ENCODE measurements around the gene DNAJC11.

Gene DNAJC11

GRCh38 chr1:6738987-6739676 is 37.5 kb upstream of the DNAJC11 start:
- TF ChIP-seq, protein P1, sequence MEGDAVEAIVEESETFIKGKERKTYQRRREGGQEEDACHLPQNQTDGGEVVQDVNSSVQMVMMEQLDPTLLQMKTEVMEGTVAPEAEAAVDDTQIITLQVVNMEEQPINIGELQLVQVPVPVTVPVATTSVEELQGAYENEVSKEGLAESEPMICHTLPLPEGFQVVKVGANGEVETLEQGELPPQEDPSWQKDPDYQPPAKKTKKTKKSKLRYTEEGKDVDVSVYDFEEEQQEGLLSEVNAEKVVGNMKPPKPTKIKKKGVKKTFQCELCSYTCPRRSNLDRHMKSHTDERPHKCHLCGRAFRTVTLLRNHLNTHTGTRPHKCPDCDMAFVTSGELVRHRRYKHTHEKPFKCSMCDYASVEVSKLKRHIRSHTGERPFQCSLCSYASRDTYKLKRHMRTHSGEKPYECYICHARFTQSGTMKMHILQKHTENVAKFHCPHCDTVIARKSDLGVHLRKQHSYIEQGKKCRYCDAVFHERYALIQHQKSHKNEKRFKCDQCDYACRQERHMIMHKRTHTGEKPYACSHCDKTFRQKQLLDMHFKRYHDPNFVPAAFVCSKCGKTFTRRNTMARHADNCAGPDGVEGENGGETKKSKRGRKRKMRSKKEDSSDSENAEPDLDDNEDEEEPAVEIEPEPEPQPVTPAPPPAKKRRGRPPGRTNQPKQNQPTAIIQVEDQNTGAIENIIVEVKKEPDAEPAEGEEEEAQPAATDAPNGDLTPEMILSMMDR (IDR thresholded peaks at IDR 0.05; ENCODE audit: low read depth, low read length, missing control alignments), result no peak
- no peak overlapping the region for H3K4me3 ChIP-seq (replicated peaks; ENCODE audit: low read depth, low read length)
- no peak for DNase-seq (ENCODE audit: extremely low read depth, low read depth)

DNA sequence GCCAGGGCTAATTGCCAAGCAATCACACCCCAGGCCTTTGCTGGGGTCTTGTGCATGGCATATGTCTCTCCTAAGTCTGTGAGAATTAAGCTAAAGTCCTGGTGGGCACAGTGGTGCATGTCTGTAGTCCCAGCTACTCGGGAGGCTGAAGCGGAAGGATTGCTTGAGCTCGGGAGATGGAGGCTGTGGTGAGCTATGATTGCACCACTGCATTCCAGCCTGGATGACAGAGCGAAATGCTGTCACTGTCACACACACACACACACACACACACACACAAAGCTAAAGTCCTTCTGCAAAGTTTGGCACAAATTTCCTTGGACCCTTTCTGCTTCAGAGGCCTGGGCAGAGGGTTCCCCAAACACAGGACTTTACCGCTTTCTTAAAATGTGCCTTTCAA is 31.3 kb upstream of the DNAJC11 start:
- H3K4me3 ChIP-seq (replicated peaks; ENCODE audit: low read depth, low read length), result no peak overlapping the region
- TF ChIP-seq, protein P1 (IDR thresholded peaks at IDR 0.05; ENCODE audit: low read depth, low read length, missing control alignments), result no peak
- DNase-seq (ENCODE audit: extremely low read depth, low read depth), result no peak

GRCh38 chr1:6731905-6732304 is 30.3 kb upstream of the DNAJC11 start:
- TF ChIP-seq, protein P1 (IDR thresholded peaks at IDR 0.05; ENCODE audit: low read depth, low read length, missing control alignments), result no peak
- DNase-seq (ENCODE audit: extremely low read depth, low read depth), result no peak
- H3K4me3 ChIP-seq (replicated peaks; ENCODE audit: low read depth, low read length), result no peak overlapping the region

DNA sequence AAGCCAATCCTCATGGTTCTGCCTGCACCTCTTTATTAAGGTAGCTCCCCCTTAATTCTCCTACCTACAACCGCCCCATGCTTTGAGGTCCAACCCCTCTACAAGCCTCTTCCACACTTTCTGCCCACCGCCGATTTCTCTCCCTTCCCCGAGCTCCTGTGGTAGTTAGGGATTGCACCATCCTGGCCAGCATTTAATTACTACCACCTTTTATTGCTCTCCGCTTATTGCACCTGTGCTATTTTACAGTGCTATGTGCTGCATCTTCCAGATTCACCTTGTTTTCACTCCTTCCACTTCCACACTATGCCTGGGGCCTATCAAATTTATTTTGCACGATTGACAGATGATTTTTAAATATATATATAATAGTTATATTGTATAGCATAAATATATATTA is 29.3 kb upstream of the DNAJC11 start:
- DNase-seq (ENCODE audit: extremely low read depth, low read depth), result no peak
- TF ChIP-seq, protein P1 (IDR thresholded peaks at IDR 0.05; ENCODE audit: low read depth, low read length, missing control alignments), result no peak

DNA sequence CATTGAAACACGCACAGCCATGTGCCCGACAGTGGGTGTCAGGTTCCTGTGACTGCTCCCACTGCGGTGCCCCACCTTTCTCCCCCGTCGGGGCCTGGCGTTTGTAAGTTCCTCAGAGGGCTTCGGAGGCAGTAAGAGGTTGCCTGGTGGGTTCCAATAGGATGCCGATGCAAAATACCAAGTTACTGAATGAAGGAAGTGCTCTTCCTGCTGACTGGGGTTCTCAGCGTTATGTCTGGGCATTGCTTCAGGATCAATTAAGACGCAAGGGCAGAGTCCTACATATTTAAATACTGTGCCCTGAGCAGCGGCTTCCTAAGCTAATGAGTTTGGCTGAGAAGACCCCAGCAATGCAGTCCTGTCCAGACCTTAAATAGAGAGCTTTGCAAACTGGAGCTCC is 28.9 kb upstream of the DNAJC11 start:
- no peak for DNase-seq (ENCODE audit: extremely low read depth, low read depth)
- H3K4me3 ChIP-seq (replicated peaks; ENCODE audit: low read depth, low read length), result no peak overlapping the region
- TF ChIP-seq, protein P1 (IDR thresholded peaks at IDR 0.05; ENCODE audit: low read depth, low read length, missing control alignments), result no peak

More for the DNA sequence above, 29.3 kb upstream of the DNAJC11 start:
- no peak overlapping the region for H3K4me3 ChIP-seq (replicated peaks; ENCODE audit: low read depth, low read length)

DNA sequence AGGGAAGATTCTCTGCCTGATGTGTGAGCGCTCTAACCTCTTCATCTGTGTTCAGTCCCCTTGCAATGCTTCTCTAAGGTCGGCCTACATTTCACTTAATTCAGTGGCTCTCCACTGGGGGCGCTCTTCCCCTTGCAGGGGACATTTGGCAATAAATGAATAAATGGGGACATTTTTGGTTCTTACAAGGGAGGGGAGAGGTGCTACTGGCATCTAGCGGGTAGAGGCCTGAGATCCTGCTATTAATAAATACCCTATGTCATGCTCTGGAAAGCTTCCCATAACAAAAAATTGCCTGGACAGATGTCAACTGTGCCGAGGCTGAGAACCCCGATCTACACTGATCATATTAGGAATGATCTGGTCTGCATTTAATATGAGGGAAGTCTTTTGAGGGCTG is 25.9 kb upstream of the DNAJC11 start:
- H3K4me3 ChIP-seq (replicated peaks; ENCODE audit: low read depth, low read length), result no peak overlapping the region
- TF ChIP-seq, protein P1 (IDR thresholded peaks at IDR 0.05; ENCODE audit: low read depth, low read length, missing control alignments), result peak; percentile 93
- no peak for DNase-seq (ENCODE audit: extremely low read depth, low read depth)

DNA sequence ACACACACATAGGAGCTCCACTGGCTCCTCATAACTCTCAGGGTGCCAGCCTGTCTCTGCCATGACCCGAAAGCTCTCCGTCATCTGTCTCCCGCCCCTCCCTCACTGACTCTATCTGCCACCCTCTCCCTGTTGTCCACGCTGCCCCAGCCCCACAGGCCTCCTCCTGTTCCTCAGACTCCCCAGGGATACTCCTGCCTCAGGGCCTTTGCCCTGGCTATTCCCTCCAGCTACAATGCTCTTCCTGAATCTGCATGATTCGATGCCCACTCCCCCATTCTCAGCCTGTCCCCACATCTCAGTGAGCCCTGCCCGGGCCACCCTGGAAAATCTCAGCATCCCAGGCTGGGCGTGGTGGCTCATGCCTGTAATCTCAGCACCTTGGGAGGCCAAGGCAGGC is 24.6 kb upstream of the DNAJC11 start:
- H3K4me3 ChIP-seq (replicated peaks; ENCODE audit: low read depth, low read length), result no peak overlapping the region
- TF ChIP-seq, protein P1 (IDR thresholded peaks at IDR 0.05; ENCODE audit: low read depth, low read length, missing control alignments), result no peak
- no peak for DNase-seq (ENCODE audit: extremely low read depth, low read depth)
